Esophagus muscularis mucosa (tissue), 3 donors: ENCODE data around the gene GRK1.

Source experiments
- CTCF ChIP-seq, 3 experiments: fragments of 200-600 bp in 2 of 3; fragments of 450-650 bp in 1 of 3; sonication (generic) in 2 of 3; IDR thresholded peaks; one replicate each; pipeline ENCODE4 v1.5.1; 2017 to 2019; ENCODE audit warnings: antibody characterized with exemption in 3 of 3, mild to moderate bottlenecking in 2 of 3, moderate library complexity in 1 of 3
- POLR2A ChIP-seq: fragments of 450-650 bp; IDR thresholded peaks from one replicate; pipeline ENCODE4 v1.6.1; 2017; ENCODE audit warnings: antibody characterized with exemption, moderate library complexity, mild to moderate bottlenecking, low read depth

- TF ChIP-seq CTCF (IDR thresholded peaks at IDR 0.05) (no peak), POLR2A (no peak)
Measured at GRCh38 chr13:113740286-113740556, 73.2 kb downstream of the GRK1 start.
